ENCODE measurements around the gene GAD2.

DNA sequence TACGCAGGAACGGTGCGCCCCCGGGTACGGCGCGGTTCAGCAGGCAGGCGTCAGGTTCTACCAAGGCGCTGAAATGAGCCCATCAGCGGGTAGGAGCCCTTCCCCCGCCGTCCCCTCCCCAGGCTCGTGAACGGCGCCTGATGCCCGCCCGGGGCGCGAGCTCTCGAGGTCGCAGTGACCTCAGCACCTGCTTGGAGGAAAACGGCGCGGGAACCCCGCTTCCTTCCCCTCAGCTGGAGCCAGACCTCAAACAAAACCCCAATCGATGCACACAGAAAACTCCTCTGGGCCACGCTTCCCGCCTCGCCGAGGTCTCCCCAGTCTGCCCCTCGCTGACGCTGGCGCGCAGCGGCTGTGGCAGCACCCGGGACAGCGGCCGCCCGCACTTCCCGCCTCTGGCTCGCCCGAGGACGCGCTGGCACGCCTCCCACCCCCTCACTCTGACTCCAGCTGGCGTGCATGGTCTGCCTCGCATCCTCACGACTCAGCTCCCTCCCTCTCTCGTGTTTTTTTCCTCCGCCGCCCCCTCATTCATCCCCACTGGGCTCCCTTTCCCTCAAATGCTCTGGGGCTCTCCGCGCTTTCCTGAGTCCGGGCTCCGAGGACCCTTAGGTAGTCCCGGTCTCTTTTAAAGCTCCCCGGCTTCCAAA lies 514 bp upstream of the GAD2 start:
- TF ChIP-seq, protein P1, sequence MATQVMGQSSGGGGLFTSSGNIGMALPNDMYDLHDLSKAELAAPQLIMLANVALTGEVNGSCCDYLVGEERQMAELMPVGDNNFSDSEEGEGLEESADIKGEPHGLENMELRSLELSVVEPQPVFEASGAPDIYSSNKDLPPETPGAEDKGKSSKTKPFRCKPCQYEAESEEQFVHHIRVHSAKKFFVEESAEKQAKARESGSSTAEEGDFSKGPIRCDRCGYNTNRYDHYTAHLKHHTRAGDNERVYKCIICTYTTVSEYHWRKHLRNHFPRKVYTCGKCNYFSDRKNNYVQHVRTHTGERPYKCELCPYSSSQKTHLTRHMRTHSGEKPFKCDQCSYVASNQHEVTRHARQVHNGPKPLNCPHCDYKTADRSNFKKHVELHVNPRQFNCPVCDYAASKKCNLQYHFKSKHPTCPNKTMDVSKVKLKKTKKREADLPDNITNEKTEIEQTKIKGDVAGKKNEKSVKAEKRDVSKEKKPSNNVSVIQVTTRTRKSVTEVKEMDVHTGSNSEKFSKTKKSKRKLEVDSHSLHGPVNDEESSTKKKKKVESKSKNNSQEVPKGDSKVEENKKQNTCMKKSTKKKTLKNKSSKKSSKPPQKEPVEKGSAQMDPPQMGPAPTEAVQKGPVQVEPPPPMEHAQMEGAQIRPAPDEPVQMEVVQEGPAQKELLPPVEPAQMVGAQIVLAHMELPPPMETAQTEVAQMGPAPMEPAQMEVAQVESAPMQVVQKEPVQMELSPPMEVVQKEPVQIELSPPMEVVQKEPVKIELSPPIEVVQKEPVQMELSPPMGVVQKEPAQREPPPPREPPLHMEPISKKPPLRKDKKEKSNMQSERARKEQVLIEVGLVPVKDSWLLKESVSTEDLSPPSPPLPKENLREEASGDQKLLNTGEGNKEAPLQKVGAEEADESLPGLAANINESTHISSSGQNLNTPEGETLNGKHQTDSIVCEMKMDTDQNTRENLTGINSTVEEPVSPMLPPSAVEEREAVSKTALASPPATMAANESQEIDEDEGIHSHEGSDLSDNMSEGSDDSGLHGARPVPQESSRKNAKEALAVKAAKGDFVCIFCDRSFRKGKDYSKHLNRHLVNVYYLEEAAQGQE (tag by site-specific recombination; IDR thresholded peaks at IDR 0.05) = peak; percentile 99
- TF ChIP-seq, protein P2, sequence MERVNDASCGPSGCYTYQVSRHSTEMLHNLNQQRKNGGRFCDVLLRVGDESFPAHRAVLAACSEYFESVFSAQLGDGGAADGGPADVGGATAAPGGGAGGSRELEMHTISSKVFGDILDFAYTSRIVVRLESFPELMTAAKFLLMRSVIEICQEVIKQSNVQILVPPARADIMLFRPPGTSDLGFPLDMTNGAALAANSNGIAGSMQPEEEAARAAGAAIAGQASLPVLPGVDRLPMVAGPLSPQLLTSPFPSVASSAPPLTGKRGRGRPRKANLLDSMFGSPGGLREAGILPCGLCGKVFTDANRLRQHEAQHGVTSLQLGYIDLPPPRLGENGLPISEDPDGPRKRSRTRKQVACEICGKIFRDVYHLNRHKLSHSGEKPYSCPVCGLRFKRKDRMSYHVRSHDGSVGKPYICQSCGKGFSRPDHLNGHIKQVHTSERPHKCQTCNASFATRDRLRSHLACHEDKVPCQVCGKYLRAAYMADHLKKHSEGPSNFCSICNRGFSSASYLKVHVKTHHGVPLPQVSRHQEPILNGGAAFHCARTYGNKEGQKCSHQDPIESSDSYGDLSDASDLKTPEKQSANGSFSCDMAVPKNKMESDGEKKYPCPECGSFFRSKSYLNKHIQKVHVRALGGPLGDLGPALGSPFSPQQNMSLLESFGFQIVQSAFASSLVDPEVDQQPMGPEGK (tag by site-specific recombination; IDR thresholded peaks at IDR 0.05) = peak; percentile 58; the same call in 1 of the 2 replicates
- TF ChIP-seq SP2 (tag by site-specific recombination; IDR thresholded peaks at IDR 0.05) (peak; percentile 59), ZNF24 (tag by site-specific recombination; IDR thresholded peaks at IDR 0.05) (no peak), ZNF121 (tag by site-specific recombination; IDR thresholded peaks at IDR 0.05) (no peak), BCL11B (tag by site-specific recombination; IDR thresholded peaks at IDR 0.05; ENCODE audit: low read depth) (no peak), ZNF521 (tag by site-specific recombination; IDR thresholded peaks at IDR 0.05) (no peak), ZBTB1 (tag by site-specific recombination; IDR thresholded peaks at IDR 0.05) (no peak), ZNF707 (tag by site-specific recombination; IDR thresholded peaks at IDR 0.05) (no peak)
- TF ChIP-seq, protein P3, sequence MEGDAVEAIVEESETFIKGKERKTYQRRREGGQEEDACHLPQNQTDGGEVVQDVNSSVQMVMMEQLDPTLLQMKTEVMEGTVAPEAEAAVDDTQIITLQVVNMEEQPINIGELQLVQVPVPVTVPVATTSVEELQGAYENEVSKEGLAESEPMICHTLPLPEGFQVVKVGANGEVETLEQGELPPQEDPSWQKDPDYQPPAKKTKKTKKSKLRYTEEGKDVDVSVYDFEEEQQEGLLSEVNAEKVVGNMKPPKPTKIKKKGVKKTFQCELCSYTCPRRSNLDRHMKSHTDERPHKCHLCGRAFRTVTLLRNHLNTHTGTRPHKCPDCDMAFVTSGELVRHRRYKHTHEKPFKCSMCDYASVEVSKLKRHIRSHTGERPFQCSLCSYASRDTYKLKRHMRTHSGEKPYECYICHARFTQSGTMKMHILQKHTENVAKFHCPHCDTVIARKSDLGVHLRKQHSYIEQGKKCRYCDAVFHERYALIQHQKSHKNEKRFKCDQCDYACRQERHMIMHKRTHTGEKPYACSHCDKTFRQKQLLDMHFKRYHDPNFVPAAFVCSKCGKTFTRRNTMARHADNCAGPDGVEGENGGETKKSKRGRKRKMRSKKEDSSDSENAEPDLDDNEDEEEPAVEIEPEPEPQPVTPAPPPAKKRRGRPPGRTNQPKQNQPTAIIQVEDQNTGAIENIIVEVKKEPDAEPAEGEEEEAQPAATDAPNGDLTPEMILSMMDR (tag by site-specific recombination; IDR thresholded peaks at IDR 0.05) = no peak
- TF ChIP-seq, protein P4, sequence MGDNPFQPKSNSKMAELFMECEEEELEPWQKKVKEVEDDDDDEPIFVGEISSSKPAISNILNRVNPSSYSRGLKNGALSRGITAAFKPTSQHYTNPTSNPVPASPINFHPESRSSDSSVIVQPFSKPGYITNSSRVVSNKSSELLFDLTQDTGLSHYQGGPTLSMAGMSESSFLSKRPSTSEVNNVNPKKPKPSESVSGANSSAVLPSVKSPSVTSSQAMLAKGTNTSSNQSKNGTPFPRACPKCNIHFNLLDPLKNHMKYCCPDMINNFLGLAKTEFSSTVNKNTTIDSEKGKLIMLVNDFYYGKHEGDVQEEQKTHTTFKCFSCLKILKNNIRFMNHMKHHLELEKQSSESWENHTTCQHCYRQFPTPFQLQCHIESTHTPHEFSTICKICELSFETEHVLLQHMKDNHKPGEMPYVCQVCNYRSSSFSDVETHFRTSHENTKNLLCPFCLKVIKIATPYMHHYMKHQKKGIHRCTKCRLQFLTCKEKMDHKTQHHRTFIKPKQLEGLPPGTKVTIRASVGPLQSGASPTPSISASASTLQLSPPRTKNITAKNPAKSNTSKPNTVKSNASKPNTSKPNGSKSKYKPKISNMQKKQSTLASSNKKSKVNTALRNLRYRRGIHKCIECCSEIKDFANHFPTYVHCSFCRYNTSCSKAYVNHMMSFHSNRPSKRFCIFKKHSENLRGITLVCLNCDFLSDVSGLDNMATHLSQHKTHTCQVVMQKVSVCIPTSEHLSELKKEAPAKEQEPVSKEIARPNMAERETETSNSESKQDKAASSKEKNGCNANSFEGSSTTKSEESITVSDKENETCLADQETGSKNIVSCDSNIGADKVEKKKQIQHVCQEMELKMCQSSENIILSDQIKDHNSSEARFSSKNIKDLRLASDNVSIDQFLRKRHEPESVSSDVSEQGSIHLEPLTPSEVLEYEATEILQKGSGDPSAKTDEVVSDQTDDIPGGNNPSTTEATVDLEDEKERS (tag by site-specific recombination; IDR thresholded peaks at IDR 0.05) = no peak
- TF ChIP-seq, protein P5, sequence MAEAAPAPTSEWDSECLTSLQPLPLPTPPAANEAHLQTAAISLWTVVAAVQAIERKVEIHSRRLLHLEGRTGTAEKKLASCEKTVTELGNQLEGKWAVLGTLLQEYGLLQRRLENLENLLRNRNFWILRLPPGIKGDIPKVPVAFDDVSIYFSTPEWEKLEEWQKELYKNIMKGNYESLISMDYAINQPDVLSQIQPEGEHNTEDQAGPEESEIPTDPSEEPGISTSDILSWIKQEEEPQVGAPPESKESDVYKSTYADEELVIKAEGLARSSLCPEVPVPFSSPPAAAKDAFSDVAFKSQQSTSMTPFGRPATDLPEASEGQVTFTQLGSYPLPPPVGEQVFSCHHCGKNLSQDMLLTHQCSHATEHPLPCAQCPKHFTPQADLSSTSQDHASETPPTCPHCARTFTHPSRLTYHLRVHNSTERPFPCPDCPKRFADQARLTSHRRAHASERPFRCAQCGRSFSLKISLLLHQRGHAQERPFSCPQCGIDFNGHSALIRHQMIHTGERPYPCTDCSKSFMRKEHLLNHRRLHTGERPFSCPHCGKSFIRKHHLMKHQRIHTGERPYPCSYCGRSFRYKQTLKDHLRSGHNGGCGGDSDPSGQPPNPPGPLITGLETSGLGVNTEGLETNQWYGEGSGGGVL (tag by site-specific recombination; IDR thresholded peaks at IDR 0.05) = peak; percentile 48; the same call in 1 of the 2 replicates

Data from HEK293 (cell line).